Epithelial cell of proximal tubule (primary cell): ENCODE data around the gene RPS3. TPM values are rescaled to one million over a fixed set of nuclear protein-coding genes. Genes with fewer than 3 reads are reported as not detected.

Source experiments
- DNase-seq: peaks from one replicate; pipeline ENCODE4 v3.0.0-alpha.2; 2011; ENCODE audit warnings: low read depth
- H3K4me3 ChIP-seq: 2 replicates; pipeline ENCODE4 v1.5.1; 2011; ENCODE audit warnings: low read depth, mild to moderate bottlenecking, low read length
- CTCF ChIP-seq: conservative IDR thresholded peaks from 2 replicates; pipeline ENCODE4 v1.5.1; 2012; ENCODE audit warnings: low read depth, mild to moderate bottlenecking, low read length
- total RNA-seq: library from RNA; depleted of rRNA; stranded (reverse); fragments of >200 nt; gene quantifications from 2 replicates; pipeline ENCODE4 v1.2.3, GENCODE V29; 2015

RPS3 gene
- total RNA-seq, 1 donor from 2014 or later: 3,442 TPM

- no peak for TF ChIP-seq CTCF
- H3K4me3 ChIP-seq: no peak overlapping the region
- no peak for DNase-seq
These were observed 18.4 kb upstream of the RPS3 start for GRCh38 chr11:75380716-75381420.

GRCh38 chr11:75383246-75383645 lies 16.1 kb upstream of the RPS3 start:
- no peak for DNase-seq
- no peak for TF ChIP-seq CTCF
- no peak overlapping the region for H3K4me3 ChIP-seq

GRCh38 chr11:75384438-75385080 lies 14.8 kb upstream of the RPS3 start:
- DNase-seq: no peak
- peak; percentile 98 for TF ChIP-seq CTCF
- no peak overlapping the region for H3K4me3 ChIP-seq

- H3K4me3 ChIP-seq: no peak overlapping the region
- no peak for TF ChIP-seq CTCF
- no peak for DNase-seq
These were observed 12.2 kb upstream of the RPS3 start for GRCh38 chr11:75386942-75387630.

GRCh38 chr11:75387736-75388294 lies 11.5 kb upstream of the RPS3 start:
- H3K4me3 ChIP-seq: no peak overlapping the region
- no peak for DNase-seq

More at GRCh38 chr11:75387736-75388294, 11.5 kb upstream of the RPS3 start:
- TF ChIP-seq CTCF: no peak
